GM15510 (cell line): ENCODE data around the gene TSC1.

ENCODE experiments used
- POLR2A ChIP-seq: IDR thresholded peaks from 3 replicates; pipeline ENCODE4 v1.6.1; 2011; ENCODE audit warnings: borderline replicate concordance; ENCODE audit not compliant: insufficient read length; ENCODE audit errors: extremely low read depth

Gene TSC1

DNA sequence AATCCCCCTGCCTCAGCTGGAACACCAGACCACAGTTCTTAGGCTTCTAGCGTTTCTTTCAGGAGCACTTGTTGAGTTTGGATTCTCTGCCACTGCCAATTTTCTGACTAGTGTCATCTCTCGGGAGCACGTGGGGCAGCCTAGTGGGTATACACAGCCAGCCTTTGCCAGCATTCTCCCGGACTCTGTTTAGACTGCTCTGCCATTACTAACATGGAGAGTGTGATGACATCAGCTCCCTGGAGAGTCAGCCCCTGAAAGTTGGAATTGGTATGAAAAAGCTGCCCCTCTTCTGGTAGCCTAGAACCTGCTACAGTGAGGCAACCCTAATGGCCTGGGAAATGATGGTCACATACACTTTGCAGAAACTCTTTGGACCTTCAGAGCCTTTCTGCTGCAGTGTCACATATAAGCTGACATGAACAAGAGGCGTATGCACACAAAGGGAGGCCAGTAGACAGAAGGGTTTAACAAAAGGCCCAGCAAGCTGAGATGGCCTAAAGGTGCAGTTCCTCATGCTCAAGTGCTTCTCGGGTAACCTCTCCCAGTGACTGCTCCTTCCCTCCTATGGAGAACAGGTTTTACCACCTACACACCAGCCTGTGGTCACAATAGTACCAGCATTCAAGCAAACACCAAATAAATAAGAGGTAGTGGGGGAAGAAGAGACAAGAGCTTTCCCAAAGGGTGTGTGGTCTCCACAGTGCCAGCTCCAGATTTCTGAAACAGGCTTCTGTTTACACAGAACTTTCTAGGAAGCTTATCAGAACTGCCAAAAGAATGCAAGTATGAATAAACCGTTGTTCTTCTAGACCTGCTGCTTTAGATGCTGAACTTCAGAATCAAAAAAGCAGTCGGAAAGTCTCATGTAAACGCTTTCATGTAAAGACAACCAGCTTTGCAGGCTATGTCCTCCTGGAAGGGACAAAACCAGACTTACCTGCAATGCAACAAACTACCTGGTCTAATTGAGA is 49.3 kb downstream of the TSC1 start:
- no peak for TF ChIP-seq POLR2A

DNA sequence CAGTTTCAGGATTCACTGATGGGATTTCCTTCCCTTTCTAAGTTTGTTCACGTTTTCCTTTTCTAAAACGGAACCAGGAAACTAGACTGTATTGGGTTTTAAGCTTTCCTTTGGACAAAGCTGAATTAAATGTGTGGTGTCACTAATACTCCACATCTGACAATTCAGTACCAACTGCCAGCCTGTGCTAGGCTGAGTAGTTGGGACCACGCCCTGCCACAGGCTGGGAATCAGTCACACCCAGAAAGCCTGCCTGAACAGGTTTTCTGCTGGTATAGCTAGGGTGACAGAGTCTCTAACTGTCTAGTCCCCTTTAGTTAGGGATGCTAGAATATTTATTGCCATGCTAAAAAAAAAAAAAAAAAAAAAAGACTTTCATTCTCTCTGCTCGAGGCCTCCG is 50.1 kb downstream of the TSC1 start:
- no peak for TF ChIP-seq POLR2A

GRCh38 chr9:132892400-132892799 is 52.0 kb downstream of the TSC1 start:
- no peak for TF ChIP-seq POLR2A

DNA sequence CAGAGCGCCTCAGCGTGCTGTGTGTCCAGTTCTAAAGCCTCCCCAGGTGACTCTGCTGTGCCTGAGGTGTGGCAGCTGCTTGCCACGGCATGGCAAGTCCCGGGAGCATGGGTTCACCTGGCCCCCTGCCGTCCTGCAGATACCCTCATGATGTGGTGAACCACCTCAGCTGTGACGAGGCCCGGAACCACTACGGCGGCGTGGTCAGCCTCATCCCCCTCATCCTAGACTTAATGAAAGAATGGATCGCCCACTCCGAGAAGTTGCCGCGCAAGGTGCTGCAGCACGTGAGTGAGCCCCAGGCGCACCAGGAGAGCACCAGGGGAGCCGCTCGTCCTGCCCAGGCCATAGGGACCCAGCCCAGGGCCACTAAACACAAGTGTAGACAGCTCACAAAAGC is 56.3 kb downstream of the TSC1 start:
- no peak for TF ChIP-seq POLR2A

GRCh38 chr9:132887181-132888120 is 57.0 kb downstream of the TSC1 start:
- TF ChIP-seq POLR2A = no peak

GRCh38 chr9:132886334-132886725 is 58.1 kb downstream of the TSC1 start:
- TF ChIP-seq POLR2A = no peak

DNA sequence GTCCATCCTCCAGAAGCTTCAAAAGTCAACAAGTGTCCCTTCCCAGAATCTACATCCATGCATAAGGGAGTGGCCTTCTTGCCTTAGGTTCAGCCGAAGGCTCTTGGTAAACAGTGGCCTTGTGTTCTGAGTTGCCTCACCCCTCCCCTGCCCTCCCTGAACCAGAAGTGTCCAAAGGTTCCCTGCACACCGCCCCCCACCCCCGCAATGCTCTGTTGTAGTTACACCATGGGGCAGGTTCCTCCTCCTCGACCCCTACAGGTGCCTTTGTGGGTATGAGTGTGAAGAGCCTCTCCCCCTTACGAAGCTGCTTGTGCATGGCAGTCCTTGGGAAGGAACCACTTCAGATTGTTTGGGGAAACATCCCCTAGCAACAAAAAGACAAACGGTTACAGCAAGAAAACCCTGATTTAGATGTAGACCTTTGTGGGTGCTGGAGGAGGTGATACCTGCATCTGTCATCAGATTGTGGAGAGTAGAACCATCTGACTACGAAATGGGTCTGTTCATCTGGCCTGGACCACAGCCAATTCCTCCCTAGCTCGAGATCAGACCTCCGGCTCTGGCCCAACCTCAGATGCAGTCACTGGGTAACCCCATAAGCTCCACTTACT is 58.6 kb downstream of the TSC1 start:
- TF ChIP-seq POLR2A = no peak

DNA sequence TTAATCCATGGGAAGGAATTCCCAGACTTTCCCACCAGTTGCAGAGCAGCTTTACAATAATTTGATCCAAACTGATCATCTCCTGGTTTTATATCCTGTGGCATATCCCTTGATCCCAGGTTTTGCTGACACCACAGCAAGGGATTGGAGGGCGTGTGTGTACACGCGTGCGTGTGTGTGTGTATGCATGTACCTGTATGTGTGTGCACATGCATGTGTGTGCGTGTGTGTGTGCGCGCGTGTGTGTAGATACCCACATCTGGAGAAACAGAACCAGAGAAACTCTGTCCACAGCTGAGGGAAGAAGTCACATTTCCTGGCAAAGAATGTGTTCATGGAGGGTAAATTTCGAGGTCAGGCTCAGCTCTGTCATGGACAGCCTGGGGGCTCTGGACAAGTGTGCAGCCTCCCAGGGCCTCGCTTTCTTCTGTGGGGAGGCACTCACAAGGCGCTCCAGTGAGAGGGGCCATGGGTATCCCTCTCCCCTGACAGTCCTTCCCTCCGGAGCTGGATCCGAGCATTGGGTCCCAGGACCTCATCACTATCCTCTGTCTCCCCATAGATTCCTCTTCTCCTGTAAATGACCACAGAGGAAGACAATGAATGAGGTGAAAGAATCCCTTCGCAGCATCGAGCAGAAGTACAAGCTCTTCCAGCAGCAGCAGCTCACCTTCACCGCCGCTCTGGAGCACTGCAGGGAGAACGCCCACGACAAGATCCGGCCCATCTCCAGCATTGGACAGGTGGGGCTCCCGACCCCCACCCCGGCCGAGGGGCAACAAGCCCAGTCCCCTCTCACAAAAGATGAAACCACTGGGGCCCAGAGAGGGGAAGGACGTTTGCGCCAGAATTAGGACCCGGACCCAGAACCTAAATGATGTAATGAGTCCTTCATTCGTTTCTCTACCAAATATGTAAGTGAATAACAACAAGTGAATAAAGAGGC is 60.8 kb downstream of the TSC1 start:
- TF ChIP-seq POLR2A = no peak

DNA sequence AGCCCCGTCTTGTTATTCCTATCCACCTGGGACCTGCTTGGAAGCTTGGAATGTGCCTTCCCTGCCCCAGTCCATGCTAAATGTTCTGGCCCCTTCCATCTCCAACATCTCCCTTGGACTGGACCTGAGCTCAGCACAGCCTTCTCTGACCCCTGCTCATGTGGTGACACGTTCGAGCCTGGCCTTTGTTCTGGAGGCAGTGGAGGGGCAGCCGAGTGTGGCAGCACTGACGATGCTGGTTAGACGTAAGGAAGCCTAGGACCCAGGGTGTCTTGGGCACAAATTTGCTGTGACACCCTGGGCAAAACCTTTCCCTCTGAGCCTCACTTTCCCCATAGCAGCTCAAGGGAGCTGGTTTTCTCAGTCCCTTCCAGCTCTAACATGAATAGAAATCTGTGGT is 61.8 kb downstream of the TSC1 start:
- TF ChIP-seq POLR2A = no peak

DNA sequence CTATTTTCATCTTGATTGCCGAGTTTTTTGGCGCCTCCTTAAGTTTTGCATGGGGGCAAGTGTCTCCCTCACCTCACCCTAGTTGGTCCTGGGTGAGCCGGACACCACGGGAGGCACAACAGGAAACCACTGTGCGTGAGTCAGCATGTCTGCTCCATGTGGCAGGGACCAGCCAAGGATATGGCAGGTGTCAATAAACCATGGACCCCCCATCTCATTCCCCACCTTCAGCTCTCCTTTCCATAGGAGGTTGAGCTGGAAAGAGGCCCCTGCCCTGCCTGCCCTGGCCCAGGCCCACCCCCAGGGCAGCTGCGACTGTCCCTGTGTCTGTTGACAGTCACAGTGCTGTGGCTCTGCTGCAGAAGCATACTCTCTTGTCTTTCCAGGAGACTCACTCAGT is 62.6 kb downstream of the TSC1 start:
- TF ChIP-seq POLR2A = no peak

DNA sequence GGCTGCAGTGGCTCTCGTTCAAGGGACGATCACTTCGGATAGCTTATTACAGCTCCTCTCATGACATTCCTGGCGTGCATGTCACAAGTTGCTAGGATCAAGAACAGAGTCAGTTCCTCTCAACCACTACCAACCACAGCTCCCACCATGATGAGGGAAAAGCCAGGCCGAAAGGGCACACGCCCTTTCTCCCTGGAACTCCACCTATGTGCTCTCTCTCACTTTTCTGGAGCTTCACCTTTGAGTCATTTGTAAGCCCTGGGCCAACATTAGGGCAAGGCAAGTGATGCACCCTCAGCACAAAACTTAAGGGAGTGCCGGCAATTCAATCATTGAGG is 64.1 kb downstream of the TSC1 start:
- TF ChIP-seq POLR2A = no peak

DNA sequence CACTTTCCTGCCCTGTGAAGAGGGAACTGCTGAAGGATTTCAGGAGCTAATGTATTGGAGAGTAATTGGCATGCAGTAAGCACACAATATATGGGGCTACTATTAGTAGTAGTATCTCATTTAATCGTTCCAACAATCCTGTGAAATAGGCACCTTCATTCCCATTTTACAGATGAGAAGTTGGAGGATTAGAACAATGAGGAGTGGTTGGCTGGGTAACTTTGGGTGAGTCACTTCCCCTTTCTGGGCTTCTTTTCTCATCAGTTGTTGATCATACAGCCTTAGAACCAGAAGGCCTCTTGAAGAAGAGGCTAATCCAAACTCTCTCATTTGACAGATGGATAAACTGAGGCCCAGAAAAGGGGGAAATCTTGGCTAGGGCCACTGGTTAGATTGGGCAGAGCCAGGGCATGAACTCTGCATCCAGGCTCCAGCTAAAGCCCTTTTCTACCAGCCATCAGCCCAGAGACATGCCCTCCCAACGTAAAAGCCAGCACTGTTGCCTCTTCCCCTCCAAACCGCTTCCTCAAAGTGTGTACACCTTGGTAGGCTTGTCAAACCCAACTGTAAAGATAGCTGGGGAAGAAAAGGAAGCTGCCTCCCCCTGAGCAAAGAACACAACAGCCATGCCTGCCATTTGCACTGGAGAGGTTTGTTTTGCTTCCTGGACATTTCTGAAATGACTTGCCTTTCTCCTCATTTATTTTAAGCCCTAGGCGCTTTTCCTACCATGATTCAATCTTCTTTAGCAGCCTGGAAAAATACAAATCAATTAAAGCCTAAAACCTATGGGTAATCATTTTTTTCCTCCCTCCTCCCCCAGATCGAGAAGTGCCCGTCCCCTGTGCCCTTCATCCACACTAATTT is 64.7 kb downstream of the TSC1 start:
- TF ChIP-seq POLR2A = no peak
